ENCODE results near the gene DNMBP. TPM values are rescaled to one million over a fixed set of nuclear protein-coding genes. Genes with fewer than 3 reads are reported as not detected.
"Not testable (repeated sequence)": the region's sequence is repeated elsewhere in the genome, so short reads cannot be mapped to it uniquely, and the experiment has no call there.

The DNMBP gene
- total RNA-seq, 1 donor = 14.1 TPM

DNA sequence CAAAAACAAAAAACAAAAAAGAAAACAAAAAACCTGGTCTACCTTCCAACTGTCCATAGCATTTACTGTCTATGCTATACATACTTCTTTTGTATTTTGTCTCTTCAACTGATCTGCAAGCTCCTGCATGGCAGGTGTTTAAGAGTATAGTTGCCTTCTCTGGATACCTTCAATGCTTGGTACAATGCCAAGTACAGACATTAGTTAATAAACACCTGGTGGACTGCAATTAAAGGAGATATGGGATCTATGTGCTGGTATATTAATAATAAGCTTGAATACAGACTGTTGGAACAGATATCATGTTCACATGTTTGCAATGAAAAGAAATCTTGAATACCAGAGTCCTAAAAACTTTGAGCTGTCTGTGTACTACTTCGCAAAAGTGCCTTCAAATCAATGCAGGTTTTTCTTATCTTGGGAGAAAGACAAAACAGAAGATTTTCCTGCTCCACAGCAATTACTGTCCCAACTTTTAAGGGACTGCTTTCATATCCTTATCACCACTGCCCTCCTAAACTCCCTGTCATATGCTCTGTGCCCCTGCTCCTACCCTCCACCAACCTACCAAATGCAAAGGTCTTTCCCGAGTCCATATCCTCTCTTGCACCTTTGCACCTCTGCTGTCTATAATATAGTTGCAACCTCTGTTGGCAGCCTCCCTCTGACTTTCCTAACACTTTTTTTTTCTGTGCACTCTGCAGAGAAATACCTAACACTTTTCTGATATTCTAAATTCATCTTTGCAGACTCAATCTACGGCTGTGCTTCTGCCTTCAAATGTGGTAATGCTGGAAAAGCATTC is 85.1 kb downstream of the DNMBP start:
- H3K4me3 ChIP-seq (ENCODE audit: low read length) = no peak overlapping the region
- H3K27me3 ChIP-seq (ENCODE audit: insufficient read depth, low read length) = no peaks in the 10 kb centered on the region
- peaks cover 22% of the 10 kb centered on the region for H3K4me1 ChIP-seq (ENCODE audit: insufficient read depth, low read length)
- H3K9me3 ChIP-seq (ENCODE audit: low read depth, low read length) = no peaks in the 10 kb centered on the region

DNA sequence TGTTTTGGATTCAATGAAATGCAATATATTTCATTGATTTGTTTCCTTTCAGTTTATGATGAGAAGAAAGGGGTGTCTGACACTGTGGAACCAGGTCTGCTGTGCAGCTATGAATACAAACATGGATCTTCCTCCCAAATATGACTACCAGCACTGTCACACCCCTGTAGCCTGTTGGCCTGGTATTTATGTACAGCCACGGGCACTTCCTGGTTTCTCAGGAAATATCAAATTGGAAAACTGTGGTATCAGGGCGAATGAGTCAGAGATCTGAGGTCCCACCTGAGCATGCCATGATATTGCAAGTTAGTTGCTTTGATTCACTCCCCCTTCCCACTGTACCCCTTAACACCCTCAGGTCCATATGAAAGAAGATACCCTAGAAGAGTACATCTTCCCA is 87.8 kb downstream of the DNMBP start:
- Histone ChIP-seq H3K4me3 (ENCODE audit: low read length) (no peak overlapping the region), H3K27me3 (ENCODE audit: insufficient read depth, low read length) (no peaks in the 10 kb centered on the region), H3K9me3 (ENCODE audit: low read depth, low read length) (no peaks in the 10 kb centered on the region), H3K4me1 (ENCODE audit: insufficient read depth, low read length) (peaks cover 8% of the 10 kb centered on the region)

DNA sequence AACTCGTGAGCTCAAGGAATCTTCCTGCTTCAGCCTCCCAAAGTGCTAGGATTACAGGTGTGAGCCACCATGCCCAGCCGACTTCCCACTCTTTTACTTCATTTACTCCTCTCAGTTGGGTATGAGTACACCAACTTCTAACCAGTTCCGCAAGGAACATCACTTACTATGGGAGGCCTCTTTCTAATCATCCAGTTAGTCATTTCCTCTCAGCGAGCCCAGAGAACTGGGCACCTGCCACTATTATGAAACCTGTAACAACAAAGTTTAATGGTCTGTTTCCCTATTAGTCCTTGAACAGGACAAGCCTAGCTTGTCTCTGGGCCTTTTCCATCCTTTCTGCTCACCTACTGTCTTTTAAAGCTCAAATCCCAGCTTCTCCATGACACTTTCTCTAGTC is 88.8 kb downstream of the DNMBP start:
- H3K27me3 ChIP-seq (ENCODE audit: insufficient read depth, low read length) = no peaks in the 10 kb centered on the region
- H3K4me3 ChIP-seq (ENCODE audit: low read length) = no peak overlapping the region
- no peaks in the 10 kb centered on the region for H3K9me3 ChIP-seq (ENCODE audit: low read depth, low read length)
- H3K4me1 ChIP-seq (ENCODE audit: insufficient read depth, low read length) = peaks cover 4% of the 10 kb centered on the region

DNA sequence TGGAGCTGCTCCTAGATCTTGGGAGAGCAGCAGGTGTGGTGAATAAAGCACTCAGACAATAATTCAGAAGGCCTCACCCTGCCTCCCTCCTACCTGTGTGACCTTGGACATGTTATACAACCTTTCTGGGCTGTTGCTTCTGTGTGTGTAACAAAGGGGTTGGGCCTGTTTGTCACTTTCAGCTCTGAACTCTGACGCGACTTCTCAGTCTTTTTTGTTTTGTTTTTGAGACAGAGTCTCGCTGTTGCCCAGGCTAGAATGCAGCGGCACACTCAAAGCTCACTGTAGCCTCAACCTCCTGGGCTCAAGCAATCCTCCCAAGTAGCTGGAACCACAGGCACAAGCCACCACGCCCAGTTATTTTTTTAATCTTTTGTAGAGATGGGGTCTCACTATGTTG is 89.3 kb downstream of the DNMBP start:
- H3K9me3 ChIP-seq (ENCODE audit: low read depth, low read length) = no peaks in the 10 kb centered on the region
- H3K4me1 ChIP-seq (ENCODE audit: insufficient read depth, low read length) = peaks cover 4% of the 10 kb centered on the region
- H3K27me3 ChIP-seq (ENCODE audit: insufficient read depth, low read length) = no peaks in the 10 kb centered on the region
- H3K4me3 ChIP-seq (ENCODE audit: low read length) = no peak overlapping the region

DNA sequence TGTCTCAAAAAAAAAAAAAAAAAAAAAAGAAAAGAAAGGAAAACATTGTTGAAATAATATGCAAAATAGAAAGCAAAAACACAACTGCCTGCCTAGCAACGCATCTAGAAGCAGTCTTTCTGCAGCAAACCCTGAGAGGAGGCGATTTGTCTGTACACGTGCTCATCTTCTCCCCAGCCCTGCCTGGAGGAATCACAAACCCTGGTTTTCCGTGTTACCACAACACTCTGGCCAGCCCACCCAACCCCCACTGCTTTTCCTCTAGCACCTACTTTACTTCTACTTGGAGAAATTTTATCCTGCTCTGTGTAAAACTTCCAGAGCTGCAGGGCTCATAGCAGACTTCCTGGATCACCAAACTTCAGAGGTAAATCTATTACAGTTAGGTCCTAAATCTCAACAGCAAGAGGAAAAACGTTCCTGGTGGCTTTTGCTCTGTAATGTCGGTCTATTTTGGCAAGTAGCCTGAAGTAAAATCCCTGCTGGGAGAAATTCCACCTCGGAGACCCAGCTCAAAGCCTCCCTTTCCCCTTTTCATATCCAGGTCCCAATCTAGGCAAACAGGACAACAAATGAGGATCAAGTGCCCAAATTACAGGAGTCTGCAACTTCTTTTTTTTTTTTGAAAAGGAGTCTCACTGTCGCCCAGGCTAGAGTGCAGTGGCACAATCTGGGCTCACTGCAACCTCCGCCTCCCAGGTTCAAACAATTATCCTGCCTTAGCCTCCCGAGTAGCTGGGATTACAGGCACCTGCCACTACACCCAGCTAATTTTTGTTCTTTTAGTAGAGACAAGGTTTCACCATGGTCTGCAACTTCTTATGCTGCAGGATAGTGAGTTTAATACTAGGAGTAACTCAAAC is 91.6 kb downstream of the DNMBP start:
- no peaks in the 10 kb centered on the region for H3K27me3 ChIP-seq (ENCODE audit: insufficient read depth, low read length)
- peaks cover 4% of the 10 kb centered on the region for H3K4me1 ChIP-seq (ENCODE audit: insufficient read depth, low read length)
- no peak overlapping the region for H3K4me3 ChIP-seq (ENCODE audit: low read length)
- H3K9me3 ChIP-seq (ENCODE audit: low read depth, low read length) = no peaks in the 10 kb centered on the region

DNA sequence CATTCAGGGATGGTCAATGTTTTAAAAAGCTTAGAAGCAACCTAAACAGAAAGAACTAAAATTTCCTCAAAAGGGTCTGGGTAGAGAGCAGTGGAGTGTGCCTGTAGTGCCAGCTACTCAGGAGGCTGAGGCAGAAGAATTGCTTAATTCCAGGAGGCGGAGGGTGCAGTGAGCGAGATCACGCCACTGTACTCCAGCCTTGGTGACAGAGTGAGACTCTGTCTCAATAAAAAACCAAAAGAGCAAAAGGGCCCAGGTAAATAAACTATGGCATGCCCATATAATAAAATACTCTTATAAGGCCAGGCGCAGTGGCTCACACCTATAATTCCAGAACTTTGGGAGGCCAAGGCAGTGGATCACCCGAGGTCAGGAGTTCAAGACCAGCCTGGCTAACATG is 93.0 kb downstream of the DNMBP start:
- Histone ChIP-seq H3K27me3 (ENCODE audit: insufficient read depth, low read length) (no peaks in the 10 kb centered on the region), H3K9me3 (ENCODE audit: low read depth, low read length) (no peaks in the 10 kb centered on the region), H3K4me3 (ENCODE audit: low read length) (no peak overlapping the region), H3K4me1 (ENCODE audit: insufficient read depth, low read length) (no peaks in the 10 kb centered on the region)

DNA sequence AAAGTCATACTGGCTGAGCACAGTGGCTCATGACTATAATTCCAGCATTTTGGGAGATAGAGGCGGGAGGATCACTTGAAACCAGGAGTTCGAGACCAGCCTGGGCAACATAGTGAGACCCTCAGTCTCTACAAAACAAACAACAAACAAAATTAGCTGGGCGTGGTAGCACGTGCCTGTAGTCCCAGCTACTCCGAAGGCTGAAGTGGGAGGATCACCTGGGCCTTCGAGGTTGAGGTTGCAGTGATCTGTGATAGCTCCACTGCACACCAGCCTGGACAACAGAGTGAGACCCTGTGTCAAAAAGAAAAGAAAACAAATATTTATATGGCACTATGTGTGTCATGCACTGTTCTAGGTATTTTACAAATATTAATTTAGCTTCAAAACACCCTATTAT is 94.3 kb downstream of the DNMBP start:
- no peaks in the 10 kb centered on the region for H3K9me3 ChIP-seq (ENCODE audit: low read depth, low read length)
- H3K4me1 ChIP-seq (ENCODE audit: insufficient read depth, low read length) = no peaks in the 10 kb centered on the region
- no peak overlapping the region for H3K4me3 ChIP-seq (ENCODE audit: low read length)
- H3K27me3 ChIP-seq (ENCODE audit: insufficient read depth, low read length) = no peaks in the 10 kb centered on the region

DNA sequence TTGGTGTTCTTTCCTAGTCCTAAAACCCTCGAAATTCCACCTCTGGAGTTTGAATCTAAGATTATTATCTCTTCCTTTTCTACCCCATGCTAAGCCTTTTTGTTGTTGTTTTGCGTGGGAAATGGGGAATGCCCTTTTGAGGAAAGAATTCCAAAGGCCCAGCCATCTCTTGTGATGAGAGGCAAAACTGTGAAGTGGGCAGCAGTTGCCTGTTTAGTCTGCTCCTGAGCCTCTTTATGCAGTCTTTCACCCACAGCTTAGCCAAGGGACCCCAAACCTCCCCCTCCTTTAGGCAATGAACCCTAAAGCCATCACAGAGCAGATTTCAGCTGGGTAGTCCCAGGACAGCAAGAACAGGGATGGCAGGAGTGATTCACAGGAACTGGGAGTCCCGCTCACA is 95.5 kb downstream of the DNMBP start:
- H3K9me3 ChIP-seq (ENCODE audit: low read depth, low read length) = no peaks in the 10 kb centered on the region
- no peaks in the 10 kb centered on the region for H3K27me3 ChIP-seq (ENCODE audit: insufficient read depth, low read length)
- no peaks in the 10 kb centered on the region for H3K4me1 ChIP-seq (ENCODE audit: insufficient read depth, low read length)
- no peak overlapping the region for H3K4me3 ChIP-seq (ENCODE audit: low read length)

DNA sequence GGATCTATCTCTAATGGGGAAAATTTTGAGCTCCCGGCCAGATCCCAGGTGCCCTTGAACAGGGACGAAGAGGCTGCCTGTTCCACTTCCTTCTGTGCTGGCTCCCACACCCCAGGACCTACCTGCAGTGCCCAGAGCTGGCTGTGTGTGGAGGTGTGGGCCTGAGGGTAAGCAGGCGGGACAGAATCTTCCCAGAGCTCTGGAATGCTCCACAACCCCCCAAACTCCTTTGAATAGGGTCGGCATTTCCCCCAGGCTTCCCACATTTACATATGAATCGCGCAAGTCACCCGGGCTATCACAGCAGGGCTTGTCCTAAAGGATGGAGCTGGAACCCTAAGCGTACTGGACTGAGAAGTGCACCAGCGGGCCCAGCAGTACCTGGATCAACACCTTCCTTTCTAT is 95.9 kb downstream of the DNMBP start:
- H3K9me3 ChIP-seq (ENCODE audit: low read depth, low read length) = no peaks in the 10 kb centered on the region
- H3K4me3 ChIP-seq (ENCODE audit: low read length) = no peak overlapping the region
- no peaks in the 10 kb centered on the region for H3K4me1 ChIP-seq (ENCODE audit: insufficient read depth, low read length)
- H3K27me3 ChIP-seq (ENCODE audit: insufficient read depth, low read length) = no peaks in the 10 kb centered on the region

DNA sequence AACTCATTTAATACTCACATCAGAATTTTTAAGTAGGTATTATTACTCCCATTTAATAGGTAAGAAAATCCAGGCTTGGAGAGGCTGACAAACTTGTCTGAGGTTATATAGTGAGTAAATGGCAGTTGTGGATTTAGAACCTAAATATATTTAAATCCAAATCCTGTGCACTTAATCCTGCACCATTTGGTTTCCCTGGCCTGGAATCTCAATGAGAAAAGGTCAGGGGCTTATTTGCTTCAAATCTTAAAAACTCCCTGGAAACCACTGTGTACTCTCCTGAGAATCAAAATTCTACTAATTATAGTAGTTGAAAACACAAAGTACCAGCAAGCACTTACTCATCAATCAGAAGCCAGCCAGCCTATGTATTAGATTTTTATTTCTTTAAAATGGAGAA is 97.7 kb downstream of the DNMBP start:
- no peaks in the 10 kb centered on the region for H3K4me1 ChIP-seq (ENCODE audit: insufficient read depth, low read length)
- no peaks in the 10 kb centered on the region for H3K9me3 ChIP-seq (ENCODE audit: low read depth, low read length)
- H3K27me3 ChIP-seq (ENCODE audit: insufficient read depth, low read length) = no peaks in the 10 kb centered on the region
- no peak overlapping the region for H3K4me3 ChIP-seq (ENCODE audit: low read length)

DNA sequence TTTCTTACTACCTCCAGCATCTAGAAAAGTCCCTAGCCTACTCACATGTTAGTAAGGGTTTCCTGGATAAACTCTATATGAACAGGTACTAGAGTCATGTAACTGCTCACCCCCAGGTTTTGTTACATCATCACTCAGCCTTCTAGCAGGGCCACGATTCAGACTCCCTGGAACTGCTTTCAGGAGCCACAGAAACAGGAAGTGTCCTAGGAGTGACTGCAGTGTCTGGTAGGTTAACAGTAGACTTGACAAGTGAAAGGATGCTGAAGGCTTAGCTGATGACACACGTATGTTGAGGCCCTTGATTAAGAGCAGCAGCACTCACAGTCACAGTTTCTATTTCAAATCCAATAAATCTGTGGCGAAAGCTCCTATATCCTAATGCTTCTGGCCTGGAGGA is 101.2 kb downstream of the DNMBP start:
- Histone ChIP-seq H3K4me3 (ENCODE audit: low read length) (no peak overlapping the region), H3K4me1 (ENCODE audit: insufficient read depth, low read length) (no peaks in the 10 kb centered on the region), H3K27me3 (ENCODE audit: insufficient read depth, low read length) (no peaks in the 10 kb centered on the region), H3K9me3 (ENCODE audit: low read depth, low read length) (no peaks in the 10 kb centered on the region)

DNA sequence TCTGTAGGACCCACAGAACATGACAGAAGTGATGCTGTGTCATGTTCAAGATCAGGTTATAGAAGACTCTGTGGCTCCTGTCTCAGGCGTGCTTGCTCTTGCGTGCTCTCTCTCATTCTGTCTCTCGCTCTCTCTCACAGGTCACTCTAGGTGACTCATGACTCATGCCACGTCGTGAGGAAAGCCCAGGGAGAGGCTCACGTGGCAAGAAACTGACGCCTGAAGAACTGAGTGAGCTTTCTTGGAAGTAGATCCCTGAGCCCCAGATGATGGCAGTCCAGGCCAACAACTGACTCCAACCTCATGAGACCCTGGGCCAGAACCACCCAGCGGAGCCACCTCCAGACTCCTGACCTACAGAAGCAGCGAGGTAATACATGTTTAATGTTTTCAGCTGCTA is 103.3 kb downstream of the DNMBP start:
- no peaks in the 10 kb centered on the region for H3K9me3 ChIP-seq (ENCODE audit: low read depth, low read length)
- no peaks in the 10 kb centered on the region for H3K4me1 ChIP-seq (ENCODE audit: insufficient read depth, low read length)
- no peaks in the 10 kb centered on the region for H3K27me3 ChIP-seq (ENCODE audit: insufficient read depth, low read length)
- no peak overlapping the region for H3K4me3 ChIP-seq (ENCODE audit: low read length)

DNA sequence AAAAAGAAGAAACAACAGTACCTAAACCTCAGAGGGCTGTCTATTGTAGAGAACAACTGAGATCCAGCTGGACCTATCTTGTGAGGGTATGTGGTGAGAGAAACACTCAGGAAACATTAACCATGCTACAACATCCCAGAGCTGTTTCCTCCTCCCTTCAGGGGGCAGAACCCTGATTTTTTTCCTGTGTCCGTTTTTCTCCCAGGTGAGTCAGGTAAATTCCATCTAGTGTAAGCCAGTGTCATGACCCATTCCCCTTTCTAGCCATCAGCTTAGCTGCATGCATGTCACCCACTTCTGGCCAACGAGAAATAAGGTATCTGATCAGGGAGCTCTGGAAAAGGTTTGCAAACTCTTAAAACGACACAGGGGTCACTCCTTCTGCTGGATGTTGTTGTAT is 103.8 kb downstream of the DNMBP start:
- no peaks in the 10 kb centered on the region for H3K9me3 ChIP-seq (ENCODE audit: low read depth, low read length)
- H3K27me3 ChIP-seq (ENCODE audit: insufficient read depth, low read length) = no peaks in the 10 kb centered on the region
- H3K4me1 ChIP-seq (ENCODE audit: insufficient read depth, low read length) = no peaks in the 10 kb centered on the region
- no peak overlapping the region for H3K4me3 ChIP-seq (ENCODE audit: low read length)

DNA sequence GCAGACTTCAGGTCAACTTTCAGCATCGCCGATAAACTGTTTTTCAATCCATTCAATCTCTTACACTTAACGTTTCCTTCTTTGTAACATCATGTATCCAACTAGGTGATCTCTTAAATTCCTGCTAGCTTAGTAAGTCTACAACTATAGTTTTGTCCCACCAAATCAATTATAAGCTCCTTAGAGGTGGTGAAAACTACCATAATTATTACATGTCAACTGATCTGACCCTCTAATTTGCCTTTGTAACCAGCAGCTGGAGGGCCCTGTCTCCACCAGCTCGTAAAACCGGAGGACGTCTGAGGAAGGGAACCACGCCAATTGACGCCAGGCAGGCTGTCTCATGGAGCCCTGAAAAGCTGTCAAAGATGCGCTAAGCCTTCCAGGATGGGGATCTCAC is 113.9 kb downstream of the DNMBP start:
- Histone ChIP-seq H3K4me3 (ENCODE audit: low read length) (no peak overlapping the region), H3K4me1 (ENCODE audit: insufficient read depth, low read length) (no peaks in the 10 kb centered on the region), H3K9me3 (ENCODE audit: low read depth, low read length) (no peaks in the 10 kb centered on the region), H3K27me3 (ENCODE audit: insufficient read depth, low read length) (no peaks in the 10 kb centered on the region)

DNA sequence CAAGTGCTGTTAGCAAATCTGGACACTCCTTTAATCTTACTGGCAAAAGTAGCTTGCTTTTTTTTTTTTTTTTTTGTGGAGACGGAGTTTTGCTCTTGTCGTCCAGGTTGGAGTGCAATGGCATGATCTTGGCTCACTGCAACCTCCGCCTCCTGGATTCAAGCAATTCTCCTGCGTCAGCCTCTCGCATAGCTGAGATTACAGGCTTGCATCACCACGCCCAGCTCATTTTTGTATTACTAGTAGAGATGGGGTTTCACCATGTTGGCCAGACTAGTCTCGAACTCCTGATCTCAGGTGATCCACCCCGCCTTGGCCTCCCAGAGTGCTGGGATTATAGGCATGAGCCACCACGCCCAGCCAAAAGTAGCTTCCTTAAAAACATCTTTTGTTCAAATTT is 114.7 kb downstream of the DNMBP start:
- not testable (repeated sequence) for H3K4me3 ChIP-seq (ENCODE audit: low read length); H3K27me3 ChIP-seq (ENCODE audit: insufficient read depth, low read length); H3K4me1 ChIP-seq (ENCODE audit: insufficient read depth, low read length); H3K9me3 ChIP-seq (ENCODE audit: low read depth, low read length)

DNA sequence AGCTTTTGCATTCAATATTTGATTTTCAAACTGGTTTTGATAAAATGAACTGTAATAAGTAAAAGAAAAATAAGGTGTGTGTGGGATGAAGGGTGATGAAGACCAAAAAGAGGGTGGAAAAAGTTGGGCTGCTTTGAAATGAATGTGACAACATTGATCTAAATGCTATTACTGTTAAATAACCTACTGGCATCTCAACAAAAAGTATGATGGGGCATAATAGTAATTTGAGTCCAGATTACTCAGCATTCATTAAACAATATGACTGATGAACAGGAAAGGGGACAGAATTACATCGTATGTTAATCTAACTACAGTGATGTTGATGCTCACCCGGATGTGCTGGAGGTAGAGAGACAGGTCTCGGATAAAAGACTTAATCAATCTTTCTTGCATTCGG is 115.1 kb downstream of the DNMBP start:
- H3K4me1 ChIP-seq (ENCODE audit: insufficient read depth, low read length) = no peaks in the 10 kb centered on the region
- no peaks in the 10 kb centered on the region for H3K27me3 ChIP-seq (ENCODE audit: insufficient read depth, low read length)
- H3K4me3 ChIP-seq (ENCODE audit: low read length) = no peak overlapping the region
- H3K9me3 ChIP-seq (ENCODE audit: low read depth, low read length) = no peaks in the 10 kb centered on the region

All from mononuclear cell (primary cell).